Activated CD8-positive, alpha-beta T cell treated with anti-CD3 and anti-CD28 coated beads, Interleukin-2, amount 10 ng/mL, durations not matched to agents 7 days and 5 days (primary cell): ENCODE measurements around the gene DAB1. TPM values are rescaled to one million over a fixed set of nuclear protein-coding genes. Genes with fewer than 3 reads are reported as not detected.

Experiments
- ATAC-seq: fragments of 150-1000 bp; cut with Tn5 transposase; one replicate; pipeline ENCODE4 v1.10.0; 2021; ENCODE audit warnings: moderate library complexity
- CTCF ChIA-PET: fragments of 350-600 bp; sonication (Branson Sonifier 250); formaldehyde crosslinking; loops from one replicate; lab custom pipeline; 2021; ENCODE audit warnings: antibody characterized with exemption; lab: Charles Lee
- POLR2A ChIA-PET: fragments of 350-600 bp; sonication (Branson Sonifier 250); formaldehyde crosslinking; loops from one replicate; lab custom pipeline; 2021; ENCODE audit warnings: antibody characterized with exemption; lab: Charles Lee
- DNase-seq: peaks from one replicate; pipeline ENCODE4 v3.0.0-alpha.2; 2020
- H3K27ac Mint-ChIP-seq: one replicate; pipeline ENCODE4 v1.8.0; 2021; ENCODE audit warnings: mild to moderate bottlenecking, mixed read lengths
- H3K27me3 Mint-ChIP-seq: one replicate; pipeline ENCODE4 v1.8.0; 2021; ENCODE audit warnings: low read depth, mixed read lengths
- H3K36me3 Mint-ChIP-seq: one replicate; pipeline ENCODE4 v1.8.0; 2021; ENCODE audit warnings: low read depth, mixed read lengths
- H3K4me1 Mint-ChIP-seq: one replicate; pipeline ENCODE4 v1.8.0; 2021; ENCODE audit warnings: low read depth, mixed read lengths
- H3K4me3 Mint-ChIP-seq: one replicate; pipeline ENCODE4 v1.8.0; 2021; ENCODE audit warnings: mild to moderate bottlenecking, mixed read lengths
- H3K9me3 Mint-ChIP-seq: one replicate; pipeline ENCODE4 v1.8.0; 2022; ENCODE audit warnings: mixed read lengths; ENCODE audit not compliant: insufficient read depth
- total RNA-seq, 2 experiments: library from RNA; stranded (reverse); gene quantifications; one replicate each; pipeline ENCODE4 v1.2.3, GENCODE V29; 2021

The DAB1 gene
- total RNA-seq, 2 experiments from 2014 or later, result 0.10 to 0.18 TPM

DNA sequence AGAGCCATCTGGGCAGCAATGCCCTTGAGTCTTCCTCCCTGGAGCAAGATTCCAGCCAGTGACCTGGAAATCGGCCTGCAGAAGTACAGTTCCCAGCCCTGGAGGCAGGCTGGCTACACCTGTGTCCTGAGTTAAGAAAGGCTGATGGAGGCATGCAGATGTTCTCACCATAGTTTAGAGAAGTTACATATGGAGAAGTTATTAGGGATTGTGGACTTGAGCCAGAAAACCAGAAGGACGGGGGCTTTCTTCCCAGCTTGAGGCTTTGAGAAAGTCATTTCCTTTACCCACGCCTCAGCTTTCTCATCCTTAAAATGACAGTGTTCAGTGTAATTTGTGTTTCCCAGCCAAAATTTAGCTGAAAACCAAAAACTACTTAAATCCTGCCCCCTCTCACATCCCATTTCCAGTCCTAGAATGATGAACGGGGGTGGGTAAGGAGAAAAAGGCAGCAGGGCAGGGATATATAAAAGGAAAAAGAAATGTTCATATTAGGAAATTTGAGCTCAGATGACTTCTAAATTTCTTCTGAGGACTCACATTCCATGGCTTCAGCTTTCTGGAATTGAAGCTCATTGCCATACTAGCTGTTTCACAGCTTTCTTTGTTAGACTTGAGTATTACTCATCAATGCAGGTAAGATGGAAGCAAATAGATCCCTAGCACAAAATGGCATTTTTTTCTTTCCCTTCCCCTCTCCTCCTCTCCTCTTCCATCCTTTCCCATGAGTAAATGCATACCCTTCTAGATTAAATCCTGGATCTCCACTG is 443.7 kb downstream of the DAB1 start:
- no peaks in the 10 kb centered on the region for H3K9me3 Mint-ChIP-seq
- no peak overlapping the region for H3K27ac Mint-ChIP-seq
- ATAC-seq, result no peak
- no peak for DNase-seq
- ChIA-PET CTCF (no interaction called here), POLR2A (no interaction called here)
- H3K4me1 Mint-ChIP-seq, result no peaks in the 10 kb centered on the region
- no peak overlapping the region for H3K4me3 Mint-ChIP-seq
- no peaks in the 10 kb centered on the region for H3K36me3 Mint-ChIP-seq
- no peaks in the 10 kb centered on the region for H3K27me3 Mint-ChIP-seq

DNA sequence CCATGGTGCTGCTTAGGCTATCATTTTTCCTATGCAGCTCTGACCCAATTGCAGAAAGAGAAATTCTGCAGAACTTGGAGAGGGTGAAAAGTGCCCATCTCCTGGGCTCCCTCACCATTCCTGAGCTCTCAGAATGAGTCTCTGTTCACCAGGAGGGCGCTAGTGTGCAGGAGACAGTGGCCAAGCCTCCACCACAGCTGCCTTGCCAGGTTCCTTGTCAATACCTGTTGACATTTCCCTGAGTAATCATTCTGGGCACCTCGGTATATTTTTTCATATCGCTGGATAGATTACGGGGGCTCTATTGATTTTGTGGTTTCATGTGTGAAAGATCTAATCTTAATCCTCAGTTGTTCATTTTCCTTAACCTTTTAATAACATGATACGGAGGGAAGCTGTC is 445.0 kb downstream of the DAB1 start:
- POLR2A ChIA-PET, result no interaction called here
- Mint-ChIP-seq H3K4me1 (no peaks in the 10 kb centered on the region), H3K4me3 (no peak overlapping the region), H3K27ac (no peak overlapping the region), H3K9me3 (no peaks in the 10 kb centered on the region), H3K27me3 (no peaks in the 10 kb centered on the region), H3K36me3 (no peaks in the 10 kb centered on the region)
- DNase-seq (no peak), ATAC-seq (no peak)
- CTCF ChIA-PET, result no interaction called here

GRCh38 chr1:56977910-56978309 is 445.9 kb downstream of the DAB1 start:
- Mint-ChIP-seq H3K27ac (no peak overlapping the region), H3K4me1 (no peaks in the 10 kb centered on the region), H3K27me3 (no peaks in the 10 kb centered on the region), H3K36me3 (no peaks in the 10 kb centered on the region), H3K4me3 (no peak overlapping the region), H3K9me3 (no peaks in the 10 kb centered on the region)
- ChIA-PET CTCF (no interaction called here), POLR2A (no interaction called here)
- ATAC-seq, result no peak
- DNase-seq, result no peak

- H3K36me3 Mint-ChIP-seq, result no peaks in the 10 kb centered on the region
- DNase-seq, result no peak
- ATAC-seq, result no peak
- POLR2A ChIA-PET, result no interaction called here
- CTCF ChIA-PET, result no interaction called here
- no peak overlapping the region for H3K27ac Mint-ChIP-seq
- no peaks in the 10 kb centered on the region for H3K27me3 Mint-ChIP-seq
- H3K9me3 Mint-ChIP-seq, result no peaks in the 10 kb centered on the region
- no peaks in the 10 kb centered on the region for H3K4me1 Mint-ChIP-seq
- H3K4me3 Mint-ChIP-seq, result no peak overlapping the region
These were observed 448.4 kb downstream of the DAB1 start for GRCh38 chr1:56975446-56975845.

DNA sequence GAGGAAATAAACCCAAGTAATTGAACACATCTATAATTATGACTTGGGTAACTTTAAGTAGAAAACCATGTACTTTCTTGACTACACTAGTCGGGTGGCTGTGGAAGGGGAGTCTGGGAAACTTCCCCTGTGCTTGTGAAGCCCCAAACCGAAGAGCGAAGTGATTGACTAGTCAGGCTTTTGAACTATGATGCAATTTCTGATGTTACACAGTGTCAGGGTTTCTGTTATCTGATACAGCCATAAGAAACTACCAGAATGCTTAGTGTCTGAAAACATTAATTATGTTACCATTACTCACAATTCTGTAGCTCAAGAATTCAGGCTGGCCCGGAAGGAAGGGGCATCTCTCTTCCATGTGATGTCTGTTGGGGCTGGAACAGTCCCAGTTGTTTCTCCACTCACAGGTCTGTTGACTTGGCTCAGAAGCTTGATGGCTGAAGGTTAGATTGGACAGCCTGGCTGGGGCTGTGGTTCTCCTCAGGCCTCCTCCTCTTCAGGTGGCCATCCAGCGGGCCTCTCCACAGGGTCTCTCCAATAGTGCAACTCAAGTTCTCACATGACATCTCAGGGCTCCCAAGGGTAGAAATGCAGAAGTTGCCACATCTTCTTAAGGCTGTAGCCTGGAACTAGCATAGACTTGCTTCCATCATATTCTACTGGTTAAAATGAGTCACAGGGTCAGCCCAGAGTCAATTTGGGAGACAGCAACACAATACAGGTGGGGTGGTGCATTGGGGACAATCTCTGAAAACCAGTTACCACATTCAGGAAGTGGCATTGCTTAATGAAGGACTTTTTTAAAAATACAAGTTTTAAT is 449.7 kb downstream of the DAB1 start:
- Mint-ChIP-seq H3K27me3 (no peaks in the 10 kb centered on the region), H3K36me3 (no peaks in the 10 kb centered on the region), H3K27ac (no peak overlapping the region), H3K4me3 (no peak overlapping the region), H3K9me3 (no peaks in the 10 kb centered on the region), H3K4me1 (no peaks in the 10 kb centered on the region)
- ATAC-seq, result no peak
- no peak for DNase-seq
- POLR2A ChIA-PET, result no interaction called here
- CTCF ChIA-PET, result no interaction called here

DNA sequence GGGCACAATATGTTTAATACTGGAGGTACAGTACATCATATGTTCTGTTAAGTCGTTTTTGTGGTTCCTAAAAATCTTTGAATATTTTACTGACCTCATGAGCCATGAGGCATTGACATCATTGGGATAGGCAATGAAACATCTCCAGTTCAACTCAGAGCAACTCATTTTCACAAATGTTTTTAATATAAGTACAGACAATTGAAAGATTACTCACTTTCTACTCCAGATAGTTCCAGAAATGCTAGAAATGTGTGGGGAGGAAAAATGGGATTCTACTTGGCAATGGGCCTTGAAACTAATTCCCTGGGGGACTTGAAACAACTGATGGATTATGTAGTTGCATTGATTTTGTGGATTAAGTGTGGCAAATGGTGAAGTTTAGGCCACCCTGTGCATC is 450.9 kb downstream of the DAB1 start:
- no peak overlapping the region for H3K27ac Mint-ChIP-seq
- POLR2A ChIA-PET, result no interaction called here
- no peak overlapping the region for H3K4me3 Mint-ChIP-seq

DNA sequence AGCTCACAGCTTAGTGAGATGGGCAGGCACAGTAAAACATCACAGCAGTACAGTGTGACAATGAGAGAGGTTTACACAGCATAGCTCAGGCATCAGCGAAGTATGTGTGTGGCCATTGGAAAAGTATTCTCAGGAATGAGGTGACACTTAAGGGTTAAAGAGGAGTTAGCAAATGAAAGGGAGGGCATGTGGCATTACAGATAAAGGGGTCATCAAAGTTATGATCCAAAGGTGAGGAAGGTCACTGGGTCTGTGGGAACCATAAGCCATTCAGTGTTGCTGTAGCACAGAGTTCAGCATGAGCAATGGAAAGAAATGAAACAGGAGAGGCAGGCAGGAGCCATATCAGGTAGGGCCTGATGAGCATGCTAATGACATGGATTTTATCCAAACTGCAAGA is 453.6 kb downstream of the DAB1 start:
- H3K27ac Mint-ChIP-seq, result no peak overlapping the region
- no peak for DNase-seq
- H3K4me3 Mint-ChIP-seq, result no peak overlapping the region
- H3K36me3 Mint-ChIP-seq, result no peaks in the 10 kb centered on the region
- POLR2A ChIA-PET, result no interaction called here
- H3K9me3 Mint-ChIP-seq, result no peaks in the 10 kb centered on the region
- CTCF ChIA-PET, result no interaction called here
- no peaks in the 10 kb centered on the region for H3K4me1 Mint-ChIP-seq
- no peaks in the 10 kb centered on the region for H3K27me3 Mint-ChIP-seq
- ATAC-seq, result no peak

More for the DNA sequence above, 450.9 kb downstream of the DAB1 start:
- Mint-ChIP-seq H3K9me3 (no peaks in the 10 kb centered on the region), H3K4me1 (no peaks in the 10 kb centered on the region), H3K27me3 (no peaks in the 10 kb centered on the region), H3K36me3 (no peaks in the 10 kb centered on the region)
- DNase-seq (no peak), ATAC-seq (no peak)
- CTCF ChIA-PET, result no interaction called here

- Mint-ChIP-seq H3K4me1 (no peaks in the 10 kb centered on the region), H3K9me3 (no peaks in the 10 kb centered on the region), H3K27me3 (no peaks in the 10 kb centered on the region), H3K27ac (no peak overlapping the region), H3K36me3 (no peaks in the 10 kb centered on the region), H3K4me3 (no peak overlapping the region)
- POLR2A ChIA-PET, result no interaction called here
- CTCF ChIA-PET, result no interaction called here
- DNase-seq, result no peak
- no peak for ATAC-seq
These were observed 454.9 kb downstream of the DAB1 start for GRCh38 chr1:56968878-56969495.

GRCh38 chr1:56967900-56968832 is 455.7 kb downstream of the DAB1 start:
- DNase-seq (no peak), ATAC-seq (no peak)
- Mint-ChIP-seq H3K4me1 (no peaks in the 10 kb centered on the region), H3K4me3 (no peak overlapping the region), H3K27ac (no peak overlapping the region), H3K27me3 (no peaks in the 10 kb centered on the region), H3K9me3 (no peaks in the 10 kb centered on the region), H3K36me3 (no peaks in the 10 kb centered on the region)
- ChIA-PET POLR2A (no interaction called here), CTCF (no interaction called here)

- Mint-ChIP-seq H3K36me3 (no peaks in the 10 kb centered on the region), H3K9me3 (no peaks in the 10 kb centered on the region), H3K4me3 (no peak overlapping the region), H3K4me1 (no peaks in the 10 kb centered on the region), H3K27me3 (no peaks in the 10 kb centered on the region), H3K27ac (no peak overlapping the region)
- ChIA-PET POLR2A (no interaction called here), CTCF (no interaction called here)
- no peak for ATAC-seq
- DNase-seq, result no peak
These were observed 456.5 kb downstream of the DAB1 start for GRCh38 chr1:56967355-56967754.

DNA sequence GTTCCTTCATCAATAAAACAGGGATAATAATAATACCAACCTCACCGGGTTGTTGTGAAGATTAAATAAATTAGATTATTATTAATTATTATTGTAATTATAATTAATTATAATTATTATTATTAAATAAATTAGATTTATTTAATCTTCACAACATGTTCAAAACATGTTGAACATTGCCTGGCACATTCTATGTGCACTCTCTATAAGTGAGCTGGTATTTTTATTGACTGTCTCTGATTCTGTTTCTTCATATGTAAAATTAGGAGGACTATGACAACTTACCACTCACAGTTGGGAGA is 457.2 kb downstream of the DAB1 start:
- Mint-ChIP-seq H3K9me3 (no peaks in the 10 kb centered on the region), H3K27ac (no peak overlapping the region), H3K27me3 (no peaks in the 10 kb centered on the region), H3K4me1 (no peaks in the 10 kb centered on the region), H3K4me3 (no peak overlapping the region), H3K36me3 (no peaks in the 10 kb centered on the region)
- no peak for ATAC-seq
- POLR2A ChIA-PET, result no interaction called here
- DNase-seq, result no peak
- CTCF ChIA-PET, result no interaction called here
